ENCODE results near the gene FAM47E. TPM values are rescaled to one million over a fixed set of nuclear protein-coding genes. Genes with fewer than 3 reads are reported as not detected.

Gene FAM47E
- total RNA-seq, 4 donors from 2014 or later, result 5.6 to 13.7 (median 7.4) TPM

- no peak for TF ChIP-seq CTCF (IDR thresholded peaks at IDR 0.05; ENCODE audit: low read depth)
Measured at GRCh38 chr4:76232681-76233080, 18.8 kb upstream of the FAM47E start.

GRCh38 chr4:76233083-76233482 is 18.4 kb upstream of the FAM47E start:
- TF ChIP-seq CTCF (IDR thresholded peaks at IDR 0.05; ENCODE audit: low read depth), result no peak

GRCh38 chr4:76233529-76233928 is 18.0 kb upstream of the FAM47E start:
- no peak for TF ChIP-seq CTCF (IDR thresholded peaks at IDR 0.05; ENCODE audit: low read depth)

- TF ChIP-seq CTCF (IDR thresholded peaks at IDR 0.05; ENCODE audit: low read depth), result no peak
Measured at GRCh38 chr4:76233967-76234678, 17.4 kb upstream of the FAM47E start.

- no peak for TF ChIP-seq CTCF (IDR thresholded peaks at IDR 0.05; ENCODE audit: low read depth)
Measured at GRCh38 chr4:76234679-76235044, 16.9 kb upstream of the FAM47E start.

GRCh38 chr4:76235407-76235806 is 16.1 kb upstream of the FAM47E start:
- TF ChIP-seq CTCF (IDR thresholded peaks at IDR 0.05; ENCODE audit: low read depth), result no peak

GRCh38 chr4:76235915-76236314 is 15.6 kb upstream of the FAM47E start:
- no peak for TF ChIP-seq CTCF (IDR thresholded peaks at IDR 0.05; ENCODE audit: low read depth)
